ENCODE data around the gene PIEZO2.

PIEZO2 gene

GRCh38 chr18:10723496-10723895 is 425.9 kb downstream of the PIEZO2 start:
- DNase-seq, result no peak

GRCh38 chr18:10718809-10719208 is 430.6 kb downstream of the PIEZO2 start:
- DNase-seq, result no peak

GRCh38 chr18:10715791-10716190 is 433.6 kb downstream of the PIEZO2 start:
- no peak for DNase-seq

GRCh38 chr18:10713409-10713808 is 436.0 kb downstream of the PIEZO2 start:
- DNase-seq, result no peak

- DNase-seq, result no peak
Observed at GRCh38 chr18:10707294-10707693, 442.1 kb downstream of the PIEZO2 start.

- DNase-seq, result no peak
Observed at GRCh38 chr18:10705786-10706185, 443.6 kb downstream of the PIEZO2 start.

- DNase-seq, result no peak
Observed at GRCh38 chr18:10705291-10705690, 444.1 kb downstream of the PIEZO2 start.

- no peak for DNase-seq
Observed at GRCh38 chr18:10702206-10702605, 447.2 kb downstream of the PIEZO2 start.

GRCh38 chr18:10690366-10690765 is 459.0 kb downstream of the PIEZO2 start:
- DNase-seq, result no peak

- no peak for DNase-seq
Observed at GRCh38 chr18:10690035-10690329, 459.4 kb downstream of the PIEZO2 start.

GRCh38 chr18:10689236-10690034 is 459.9 kb downstream of the PIEZO2 start:
- DNase-seq, result no peak

GRCh38 chr18:10688766-10689165 is 460.6 kb downstream of the PIEZO2 start:
- no peak for DNase-seq

GRCh38 chr18:10687161-10687925 is 462.0 kb downstream of the PIEZO2 start:
- peak; percentile 2 for DNase-seq

GRCh38 chr18:10686308-10686707 is 463.1 kb downstream of the PIEZO2 start:
- DNase-seq, result no peak

- DNase-seq, result no peak
Observed at GRCh38 chr18:10685484-10685883, 463.9 kb downstream of the PIEZO2 start.

- no peak for DNase-seq
Observed at GRCh38 chr18:10682368-10682714, 467.0 kb downstream of the PIEZO2 start.

- DNase-seq, result peak; percentile 2
Observed at GRCh38 chr18:10681581-10682367, 467.6 kb downstream of the PIEZO2 start.

- DNase-seq, result no peak
Observed at GRCh38 chr18:10680271-10680596, 469.1 kb downstream of the PIEZO2 start.

GRCh38 chr18:10679557-10680270 is 469.7 kb downstream of the PIEZO2 start:
- no peak for DNase-seq

- DNase-seq, result no peak
Observed at GRCh38 chr18:10671441-10671840, 477.9 kb downstream of the PIEZO2 start.

GRCh38 chr18:10670856-10671255 is 478.5 kb downstream of the PIEZO2 start:
- no peak for DNase-seq

GRCh38 chr18:10669441-10670100 is 479.8 kb downstream of the PIEZO2 start:
- DNase-seq, result no peak

- DNase-seq, result no peak
Observed at GRCh38 chr18:10663750-10664149, 485.6 kb downstream of the PIEZO2 start.

Data from NCI-H226 (cell line).